GM19438 (cell line): ENCODE data around the gene NACAD.
A peak's percentile ranks its signal among the peaks of the same experiment; 100 is the strongest.
"Not testable (repeated sequence)": the region's sequence is repeated elsewhere in the genome, so short reads cannot be mapped to it uniquely, and the experiment has no call there.

Experiments used
- ATAC-seq: cut with Tn5 transposase; IDR thresholded peaks from one replicate; pipeline ENCODE4 v1.9.1; 2021; ENCODE audit warnings: low read depth; ENCODE audit not compliant: unreplicated experiment

The NACAD gene

GRCh38 chr7:45060295-45060694 is 28.5 kb downstream of the NACAD start:
- no peak for ATAC-seq

GRCh38 chr7:45057878-45058277 is 30.9 kb downstream of the NACAD start:
- no peak for ATAC-seq

GRCh38 chr7:45055594-45056219 is 33.1 kb downstream of the NACAD start:
- ATAC-seq = no peak

GRCh38 chr7:45055016-45055415 is 33.8 kb downstream of the NACAD start:
- no peak for ATAC-seq

GRCh38 chr7:45054442-45054841 is 34.3 kb downstream of the NACAD start:
- ATAC-seq = no peak

- no peak for ATAC-seq
Measured at GRCh38 chr7:45053941-45054340, 34.8 kb downstream of the NACAD start.

GRCh38 chr7:45053401-45053800 is 35.4 kb downstream of the NACAD start:
- no peak for ATAC-seq

GRCh38 chr7:45052011-45052410 is 36.8 kb downstream of the NACAD start:
- ATAC-seq = no peak

- ATAC-seq = no peak
Measured at GRCh38 chr7:45050198-45050597, 38.6 kb downstream of the NACAD start.

GRCh38 chr7:45048748-45049147 is 40.0 kb downstream of the NACAD start:
- no peak for ATAC-seq

- no peak for ATAC-seq
Measured at GRCh38 chr7:45044338-45044737, 44.4 kb downstream of the NACAD start.

GRCh38 chr7:45039106-45039505 is 49.7 kb downstream of the NACAD start:
- no peak for ATAC-seq

GRCh38 chr7:45037876-45038275 is 50.9 kb downstream of the NACAD start:
- no peak for ATAC-seq

- no peak for ATAC-seq
Measured at GRCh38 chr7:45036796-45037195, 52.0 kb downstream of the NACAD start.

- ATAC-seq = no peak
Measured at GRCh38 chr7:45036317-45036716, 52.5 kb downstream of the NACAD start.

- no peak for ATAC-seq
Measured at GRCh38 chr7:45035893-45036292, 52.9 kb downstream of the NACAD start.

GRCh38 chr7:45035371-45035770 is 53.4 kb downstream of the NACAD start:
- no peak for ATAC-seq

GRCh38 chr7:45034710-45035109 is 54.1 kb downstream of the NACAD start:
- not testable (repeated sequence) for ATAC-seq

GRCh38 chr7:45033931-45034290 is 54.9 kb downstream of the NACAD start:
- no peak for ATAC-seq

GRCh38 chr7:45033261-45033930 is 55.4 kb downstream of the NACAD start:
- peak; percentile 50 for ATAC-seq

GRCh38 chr7:45032421-45032820 is 56.3 kb downstream of the NACAD start:
- no peak for ATAC-seq

- no peak for ATAC-seq
Measured at GRCh38 chr7:45031829-45032228, 56.9 kb downstream of the NACAD start.
